ENCODE measurements around the gene SLC36A3. TPM values are rescaled to one million over a fixed set of nuclear protein-coding genes. Genes with fewer than 3 reads are reported as not detected.
A peak's percentile ranks its signal among the peaks of the same experiment; 100 is the strongest.

The SLC36A3 gene
- total and polyA plus RNA-seq, 2 experiments from 2014 or later = not detected

GRCh38 chr5:151345187-151345807 is 41.7 kb upstream of the SLC36A3 start:
- peaks cover 6% of the 10 kb centered on the region for H3K4me1 ChIP-seq (ENCODE audit: low read depth)
- no peak overlapping the region for H3K4me3 ChIP-seq
- no peak overlapping the region for H3K27ac ChIP-seq
- no peaks in the 10 kb centered on the region for H3K36me3 ChIP-seq
- peaks cover 4% of the 10 kb centered on the region for H3K27me3 ChIP-seq
- peak in 1 of 2 donors; percentile 7 for DNase-seq (ENCODE audit: low read depth in 1 of 2, low spot score in 1 of 2)
- no peaks in the 10 kb centered on the region for H3K9me3 ChIP-seq (ENCODE audit: low read depth)
- TF ChIP-seq CTCF (IDR thresholded peaks at IDR 0.05; ENCODE audit: low read depth, low read length) = no peak

- Histone ChIP-seq H3K4me1 (ENCODE audit: low read depth) (peaks cover 6% of the 10 kb centered on the region), H3K27me3 (peaks cover 4% of the 10 kb centered on the region), H3K4me3 (no peak overlapping the region), H3K36me3 (no peaks in the 10 kb centered on the region), H3K27ac (no peak overlapping the region), H3K9me3 (ENCODE audit: low read depth) (no peaks in the 10 kb centered on the region)
- no peak for DNase-seq (ENCODE audit: low read depth in 1 of 2, low spot score in 1 of 2)
- no peak for TF ChIP-seq CTCF (IDR thresholded peaks at IDR 0.05; ENCODE audit: low read depth, low read length)
Measured at GRCh38 chr5:151344088-151344487, 40.5 kb upstream of the SLC36A3 start.

- H3K27ac ChIP-seq = no peak overlapping the region
- no peaks in the 10 kb centered on the region for H3K9me3 ChIP-seq (ENCODE audit: low read depth)
- H3K36me3 ChIP-seq = no peaks in the 10 kb centered on the region
- H3K4me3 ChIP-seq = no peak overlapping the region
- no peak for DNase-seq (ENCODE audit: low read depth in 1 of 2, low spot score in 1 of 2)
- H3K4me1 ChIP-seq (ENCODE audit: low read depth) = no peaks in the 10 kb centered on the region
- TF ChIP-seq CTCF (IDR thresholded peaks at IDR 0.05; ENCODE audit: low read depth, low read length) = no peak
- H3K27me3 ChIP-seq = peaks cover 4% of the 10 kb centered on the region
Measured at GRCh38 chr5:151340004-151340403, 36.4 kb upstream of the SLC36A3 start.

GRCh38 chr5:151338734-151339133 is 35.2 kb upstream of the SLC36A3 start:
- Histone ChIP-seq H3K9me3 (ENCODE audit: low read depth) (no peaks in the 10 kb centered on the region), H3K4me1 (ENCODE audit: low read depth) (no peaks in the 10 kb centered on the region), H3K27ac (no peak overlapping the region), H3K36me3 (no peaks in the 10 kb centered on the region), H3K27me3 (peaks cover 4% of the 10 kb centered on the region), H3K4me3 (no peak overlapping the region)
- TF ChIP-seq CTCF (IDR thresholded peaks at IDR 0.05; ENCODE audit: low read depth, low read length) = no peak
- no peak for DNase-seq (ENCODE audit: low read depth in 1 of 2, low spot score in 1 of 2)

- Histone ChIP-seq H3K36me3 (no peaks in the 10 kb centered on the region), H3K27ac (peak overlapping the region; percentile 25), H3K4me3 (no peak overlapping the region), H3K4me1 (ENCODE audit: low read depth) (peaks cover 4% of the 10 kb centered on the region), H3K27me3 (no peaks in the 10 kb centered on the region), H3K9me3 (ENCODE audit: low read depth) (no peaks in the 10 kb centered on the region)
- DNase-seq (ENCODE audit: low read depth in 1 of 2, low spot score in 1 of 2) = no peak
- TF ChIP-seq CTCF (IDR thresholded peaks at IDR 0.05; ENCODE audit: low read depth, low read length) = no peak
Measured at GRCh38 chr5:151332857-151333256, 29.3 kb upstream of the SLC36A3 start.
